Measurements from ENCODE around the gene IL12RB1. TPM values are rescaled to one million over a fixed set of nuclear protein-coding genes. Genes with fewer than 3 reads are reported as not detected.

IL12RB1 gene
- polyA plus RNA-seq, 1 donor (not counting 4 experiments of a cell fraction or from before 2014, with no cell fraction given): 0.09 TPM

GRCh38 chr19:18058208-18059009, 28.3 kb downstream of the IL12RB1 start:
- FAIRE-seq (no peak), DNase-seq (ENCODE audit: low read depth, low spot score) (no peak)
- TF ChIP-seq CTCF (optimal IDR thresholded peaks at IDR 0.05 in 1 of 3, IDR thresholded peaks at IDR 0.05 in 1 of 3, conservative IDR thresholded peaks at IDR 0.05 in 1 of 3; ENCODE audit: extremely low read depth in 1 of 3, insufficient read depth in 2 of 3, low read length in 3 of 3) (peak; percentile 62 to 94 (median 93)), EZH2 (IDR thresholded peaks at IDR 0.05; ENCODE audit: low read length) (no peak)
- no peaks in the 10 kb centered on the region for H3K36me3 ChIP-seq (ENCODE audit: control insufficient read depth in 2 of 2, extremely low read depth in 1 of 2, insufficient read depth in 2 of 2, low read length in 2 of 2)
- peak overlapping the region; percentile 74 for H2AFZ ChIP-seq (ENCODE audit: control insufficient read depth, low read length)
- H3K9me1 ChIP-seq (ENCODE audit: control insufficient read depth, extremely low read depth, insufficient read depth, low read length): no peaks in the 10 kb centered on the region
- no peaks in the 10 kb centered on the region for H3K9me3 ChIP-seq (ENCODE audit: control insufficient read depth, low read depth, low read length)
- H3K79me2 ChIP-seq (ENCODE audit: control insufficient read depth, insufficient read depth, low read length): no peaks in the 10 kb centered on the region
- dilution Hi-C loops (cut with MboI; ENCODE audit: extremely low pct_ligation_motif_present, low sequenced_read_pairs): no loop called here
- H3K27me3 ChIP-seq (ENCODE audit: control insufficient read depth, extremely low read depth, insufficient read depth, low read length): no peaks in the 10 kb centered on the region
- H3K4me3 ChIP-seq (ENCODE audit: control insufficient read depth in 2 of 3, extremely low read depth in 1 of 3, insufficient read depth in 2 of 3, low read depth in 1 of 3, low read length in 3 of 3): no peak overlapping the region
- peak overlapping the region; percentile 45 for H3K4me2 ChIP-seq (ENCODE audit: control insufficient read depth, extremely low read depth, insufficient read depth, low read depth, low read length)
- no peaks in the 10 kb centered on the region for H4K20me1 ChIP-seq (ENCODE audit: control insufficient read depth, extremely low read depth, insufficient read depth, low read length)
- no peak overlapping the region for H3K27ac ChIP-seq (ENCODE audit: control insufficient read depth, insufficient read depth, low read length)
- H3K4me1 ChIP-seq (ENCODE audit: control insufficient read depth, extremely low read depth, insufficient read depth, low read length): no peaks in the 10 kb centered on the region
- H3K9ac ChIP-seq (ENCODE audit: control insufficient read depth, extremely low read depth, insufficient read depth, low read length): peak overlapping the region; percentile 47

GRCh38 chr19:18057557-18057956, 29.2 kb downstream of the IL12RB1 start:
- Histone ChIP-seq H3K79me2 (ENCODE audit: control insufficient read depth, insufficient read depth, low read length) (no peaks in the 10 kb centered on the region), H3K4me1 (ENCODE audit: control insufficient read depth, extremely low read depth, insufficient read depth, low read length) (no peaks in the 10 kb centered on the region), H3K27ac (ENCODE audit: control insufficient read depth, insufficient read depth, low read length) (no peak overlapping the region), H3K4me2 (ENCODE audit: control insufficient read depth, extremely low read depth, insufficient read depth, low read depth, low read length) (no peak overlapping the region), H4K20me1 (ENCODE audit: control insufficient read depth, extremely low read depth, insufficient read depth, low read length) (no peaks in the 10 kb centered on the region), H3K36me3 (ENCODE audit: control insufficient read depth in 2 of 2, extremely low read depth in 1 of 2, insufficient read depth in 2 of 2, low read length in 2 of 2) (no peaks in the 10 kb centered on the region), H3K9ac (ENCODE audit: control insufficient read depth, extremely low read depth, insufficient read depth, low read length) (no peak overlapping the region), H3K27me3 (ENCODE audit: control insufficient read depth, extremely low read depth, insufficient read depth, low read length) (no peaks in the 10 kb centered on the region), H2AFZ (ENCODE audit: control insufficient read depth, low read length) (no peak overlapping the region), H3K9me3 (ENCODE audit: control insufficient read depth, low read depth, low read length) (no peaks in the 10 kb centered on the region), H3K4me3 (ENCODE audit: control insufficient read depth in 2 of 3, extremely low read depth in 1 of 3, insufficient read depth in 2 of 3, low read depth in 1 of 3, low read length in 3 of 3) (no peak overlapping the region), H3K9me1 (ENCODE audit: control insufficient read depth, extremely low read depth, insufficient read depth, low read length) (no peaks in the 10 kb centered on the region)
- FAIRE-seq (no peak), DNase-seq (ENCODE audit: low read depth, low spot score) (no peak)
- TF ChIP-seq CTCF (optimal IDR thresholded peaks at IDR 0.05 in 1 of 3, IDR thresholded peaks at IDR 0.05 in 1 of 3, conservative IDR thresholded peaks at IDR 0.05 in 1 of 3; ENCODE audit: extremely low read depth in 1 of 3, insufficient read depth in 2 of 3, low read length in 3 of 3) (no peak), EZH2 (IDR thresholded peaks at IDR 0.05; ENCODE audit: low read length) (no peak)
- dilution Hi-C loops (cut with MboI; ENCODE audit: extremely low pct_ligation_motif_present, low sequenced_read_pairs): no loop called here

Data from keratinocyte (primary cell).